HG02870 (cell line): ENCODE data around the gene CRIP2.

Experiments
- ATAC-seq: cut with Tn5 transposase; IDR thresholded peaks from one replicate; pipeline ENCODE4 v1.9.1; 2021; ENCODE audit warnings: mild to moderate bottlenecking, moderate library complexity; ENCODE audit not compliant: unreplicated experiment

CRIP2 gene

GRCh38 chr14:105476097-105476830 lies 1.6 kb downstream of the CRIP2 start:
- ATAC-seq, result no peak

- no peak for ATAC-seq
Measured at GRCh38 chr14:105476831-105477659, 2.4 kb downstream of the CRIP2 start.

GRCh38 chr14:105477660-105478397 lies 3.2 kb downstream of the CRIP2 start:
- no peak for ATAC-seq

DNA sequence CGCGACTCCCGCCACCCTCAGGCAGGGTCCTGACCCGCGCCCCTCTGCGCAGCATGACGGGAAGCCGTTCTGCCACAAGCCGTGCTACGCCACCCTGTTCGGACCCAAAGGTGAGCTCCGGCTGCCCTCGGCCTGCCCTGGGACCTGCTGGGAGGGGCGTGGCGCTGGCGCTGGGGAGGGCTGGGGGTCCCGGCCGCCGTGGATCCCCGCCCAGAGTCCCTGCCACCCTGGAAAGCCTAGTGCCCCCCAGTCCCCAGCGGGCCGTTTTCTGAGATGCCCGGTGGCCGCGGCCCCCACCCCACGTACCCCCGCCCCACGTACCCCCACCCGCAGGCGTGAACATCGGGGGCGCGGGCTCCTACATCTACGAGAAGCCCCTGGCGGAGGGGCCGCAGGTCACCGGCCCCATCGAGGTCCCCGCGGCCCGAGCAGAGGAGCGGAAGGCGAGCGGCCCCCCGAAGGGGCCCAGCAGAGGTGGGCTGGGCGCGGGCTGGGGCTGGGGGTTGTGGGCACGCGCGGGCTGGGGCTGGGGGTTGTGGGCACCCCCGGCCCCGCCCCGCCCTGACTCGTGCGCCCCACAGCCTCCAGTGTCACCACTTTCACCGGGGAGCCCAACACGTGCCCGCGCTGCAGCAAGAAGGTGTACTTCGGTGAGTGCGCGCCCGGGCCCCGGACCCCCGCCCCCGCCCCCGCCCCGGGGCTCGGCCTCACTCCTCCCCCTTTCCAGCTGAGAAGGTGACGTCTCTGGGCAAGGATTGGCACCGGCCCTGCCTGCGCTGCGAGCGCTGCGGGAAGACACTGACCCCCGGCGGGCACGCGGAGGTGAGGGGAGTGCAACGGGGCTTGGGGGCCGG lies 4.0 kb downstream of the CRIP2 start:
- no peak for ATAC-seq

DNA sequence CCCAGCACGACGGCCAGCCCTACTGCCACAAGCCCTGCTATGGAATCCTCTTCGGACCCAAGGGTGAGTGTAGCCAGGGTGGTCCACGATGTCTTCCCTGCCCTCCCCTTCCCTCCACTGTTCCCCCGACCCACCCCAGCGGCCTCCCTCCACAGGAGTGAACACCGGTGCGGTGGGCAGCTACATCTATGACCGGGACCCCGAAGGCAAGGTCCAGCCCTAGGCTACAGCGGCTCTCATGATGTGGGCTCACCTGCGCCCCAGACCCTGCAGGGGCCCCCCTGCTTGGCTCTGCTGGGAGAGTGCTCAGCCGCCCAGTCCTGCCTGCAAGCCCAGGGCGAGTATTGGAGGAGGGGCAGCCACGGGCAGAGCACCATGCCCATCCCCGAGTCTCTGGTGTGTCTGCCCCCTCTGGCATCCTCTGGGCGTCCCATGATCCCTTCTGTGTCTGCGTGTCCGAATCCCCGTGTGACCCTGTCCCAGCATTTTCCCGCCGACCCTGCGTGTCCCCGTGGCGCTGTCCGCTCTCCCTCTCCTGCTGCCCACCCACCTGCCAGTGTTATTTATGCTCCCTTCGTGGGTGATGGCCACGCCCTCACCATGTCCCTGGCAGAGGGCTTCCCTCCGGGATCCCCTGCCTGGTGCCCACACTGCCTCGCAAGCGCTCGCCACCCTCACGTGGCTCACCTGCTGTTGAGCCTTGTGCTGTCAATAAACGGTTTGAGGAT lies 5.0 kb downstream of the CRIP2 start:
- ATAC-seq, result no peak

- ATAC-seq, result no peak
Measured at GRCh38 chr14:105480199-105480746, 5.7 kb downstream of the CRIP2 start.

GRCh38 chr14:105480807-105481801 lies 6.5 kb downstream of the CRIP2 start:
- peak; percentile 43 for ATAC-seq

DNA sequence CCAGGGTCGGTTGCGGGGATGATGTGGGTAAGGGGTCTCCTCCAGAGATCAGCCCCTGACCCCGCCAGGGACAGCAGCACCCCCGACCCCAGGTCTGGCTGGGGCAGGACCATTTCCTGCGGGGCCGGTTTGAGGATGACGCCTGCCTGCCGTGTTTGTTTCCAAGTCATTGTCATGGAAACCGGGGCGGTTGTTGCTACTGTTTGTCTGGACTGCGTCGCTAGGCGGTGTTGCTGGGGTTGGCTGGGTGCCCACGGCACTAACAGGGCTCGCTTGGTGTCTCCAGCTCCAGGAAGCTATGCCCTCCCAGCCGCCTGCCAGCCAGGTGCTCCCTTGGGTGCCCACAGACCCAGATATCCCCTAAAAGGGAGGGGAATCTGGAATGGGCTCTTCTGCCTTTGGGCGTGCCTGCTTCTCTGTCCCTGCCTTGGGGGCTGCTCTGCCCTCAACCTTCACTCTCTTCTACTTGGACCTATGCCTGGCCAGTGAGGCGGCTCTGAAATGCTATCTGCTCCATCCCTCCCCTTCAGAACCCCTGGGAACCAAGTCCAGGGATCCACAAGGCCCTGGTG lies 7.4 kb downstream of the CRIP2 start:
- no peak for ATAC-seq

DNA sequence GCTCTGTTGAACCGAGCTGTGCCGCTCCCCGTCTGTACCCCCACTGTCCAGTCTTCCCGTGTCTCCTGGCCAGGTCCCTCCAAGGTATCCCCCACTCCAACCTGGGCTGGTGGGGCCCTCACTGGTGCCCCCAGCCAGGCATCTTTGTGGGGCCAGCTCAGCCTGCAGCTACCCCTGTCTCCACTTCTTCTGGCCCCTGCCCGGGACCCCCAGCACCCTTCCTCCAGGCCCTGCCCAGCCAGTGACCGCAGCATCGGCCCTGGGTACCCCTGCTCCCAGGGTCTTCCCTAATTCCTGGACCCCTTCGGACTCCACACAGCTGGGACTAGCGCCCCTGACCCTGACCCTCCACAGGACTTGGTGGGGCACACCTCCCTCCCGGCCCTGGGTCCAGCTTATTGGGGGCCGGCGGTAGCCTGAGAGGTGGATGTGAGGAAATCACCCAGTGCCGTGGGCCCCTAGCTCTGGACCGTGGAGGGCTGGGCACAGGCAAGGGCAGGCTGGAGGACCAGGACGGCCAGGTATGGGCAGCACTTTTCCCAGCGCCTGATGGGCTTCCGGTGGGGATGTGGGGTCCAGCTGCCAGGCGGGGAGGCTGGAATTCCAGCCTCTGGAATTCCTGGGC lies 8.0 kb downstream of the CRIP2 start:
- no peak for ATAC-seq

DNA sequence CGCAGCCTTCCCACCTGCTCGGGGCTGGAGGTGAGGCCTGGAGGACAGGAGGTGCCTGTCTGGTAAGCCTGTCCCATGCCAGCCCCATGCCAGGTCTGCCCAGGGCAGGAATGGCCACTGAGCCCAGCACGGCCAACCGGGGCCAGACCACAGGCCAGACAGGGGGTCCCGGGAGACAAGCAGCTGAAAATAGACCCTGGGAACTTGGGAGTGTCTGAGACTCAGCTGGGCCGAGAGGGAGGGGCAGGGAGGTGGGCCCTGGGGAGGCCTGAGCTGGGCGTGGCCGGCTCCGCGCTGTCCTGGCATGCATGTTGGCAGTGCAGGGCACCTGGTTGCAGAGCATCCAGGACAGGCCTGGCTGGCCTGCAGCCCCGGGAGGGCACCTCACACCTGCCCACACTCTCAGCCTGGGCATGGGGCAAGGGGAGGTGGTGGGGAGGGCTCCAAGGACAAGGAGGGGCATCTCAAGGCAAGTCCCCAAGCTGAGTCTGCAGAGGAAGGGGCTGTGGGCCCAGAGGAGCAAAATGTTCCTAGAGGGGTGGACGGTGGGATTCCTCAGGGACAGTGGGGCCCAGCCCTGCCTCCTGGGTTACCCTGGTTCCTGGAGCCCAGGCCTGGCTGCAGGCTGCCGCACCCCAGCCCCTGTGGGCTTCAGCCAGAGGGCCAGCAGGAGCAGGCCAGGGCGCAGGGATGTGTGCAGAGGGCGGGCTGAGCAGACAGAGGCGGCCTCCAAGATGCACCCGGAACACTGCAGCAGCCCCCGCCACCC lies 8.9 kb downstream of the CRIP2 start:
- no peak for ATAC-seq

- ATAC-seq, result no peak
Measured at GRCh38 chr14:105484069-105484996, 9.7 kb downstream of the CRIP2 start.

DNA sequence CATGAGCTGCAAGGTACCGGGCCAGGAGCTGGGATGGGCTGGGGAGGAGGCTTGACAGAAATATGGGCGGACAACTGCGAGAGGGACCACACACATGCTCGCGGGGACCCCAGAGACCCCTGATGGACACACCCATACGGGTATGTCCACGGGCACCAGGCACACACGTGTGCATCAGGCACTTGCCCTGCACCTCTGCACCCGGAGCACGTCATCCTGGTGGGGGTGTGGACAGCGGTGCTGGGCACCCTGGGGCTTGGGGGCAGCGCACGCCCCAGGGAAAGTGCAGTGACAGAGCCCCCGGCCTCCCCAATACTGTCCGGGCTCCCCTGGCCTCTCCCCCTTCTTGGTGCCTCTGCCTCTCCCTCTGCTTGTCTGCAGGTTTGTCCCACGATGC lies 10.4 kb downstream of the CRIP2 start:
- no peak for ATAC-seq

DNA sequence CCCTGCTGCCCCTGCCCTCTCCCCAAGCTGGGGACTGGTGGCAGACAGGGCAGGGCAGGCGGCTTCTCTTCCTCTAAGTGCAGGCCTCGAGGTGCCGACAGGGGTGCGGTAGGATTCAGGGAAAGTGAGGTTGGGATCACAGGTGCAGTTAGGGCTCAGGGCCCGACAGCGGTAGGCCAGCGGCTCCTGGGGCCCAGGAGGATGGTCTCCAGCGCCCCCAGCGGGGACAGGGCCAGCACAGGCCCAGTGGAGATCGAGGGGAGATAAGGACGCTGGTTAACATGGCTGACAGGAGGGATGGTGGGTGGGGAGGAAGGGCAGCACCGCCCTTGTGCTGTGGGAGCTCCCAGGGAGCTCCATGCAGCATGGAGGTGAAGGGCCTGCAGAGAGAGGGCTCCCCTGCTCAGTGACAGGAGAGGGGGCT lies 11.1 kb downstream of the CRIP2 start:
- ATAC-seq, result no peak

DNA sequence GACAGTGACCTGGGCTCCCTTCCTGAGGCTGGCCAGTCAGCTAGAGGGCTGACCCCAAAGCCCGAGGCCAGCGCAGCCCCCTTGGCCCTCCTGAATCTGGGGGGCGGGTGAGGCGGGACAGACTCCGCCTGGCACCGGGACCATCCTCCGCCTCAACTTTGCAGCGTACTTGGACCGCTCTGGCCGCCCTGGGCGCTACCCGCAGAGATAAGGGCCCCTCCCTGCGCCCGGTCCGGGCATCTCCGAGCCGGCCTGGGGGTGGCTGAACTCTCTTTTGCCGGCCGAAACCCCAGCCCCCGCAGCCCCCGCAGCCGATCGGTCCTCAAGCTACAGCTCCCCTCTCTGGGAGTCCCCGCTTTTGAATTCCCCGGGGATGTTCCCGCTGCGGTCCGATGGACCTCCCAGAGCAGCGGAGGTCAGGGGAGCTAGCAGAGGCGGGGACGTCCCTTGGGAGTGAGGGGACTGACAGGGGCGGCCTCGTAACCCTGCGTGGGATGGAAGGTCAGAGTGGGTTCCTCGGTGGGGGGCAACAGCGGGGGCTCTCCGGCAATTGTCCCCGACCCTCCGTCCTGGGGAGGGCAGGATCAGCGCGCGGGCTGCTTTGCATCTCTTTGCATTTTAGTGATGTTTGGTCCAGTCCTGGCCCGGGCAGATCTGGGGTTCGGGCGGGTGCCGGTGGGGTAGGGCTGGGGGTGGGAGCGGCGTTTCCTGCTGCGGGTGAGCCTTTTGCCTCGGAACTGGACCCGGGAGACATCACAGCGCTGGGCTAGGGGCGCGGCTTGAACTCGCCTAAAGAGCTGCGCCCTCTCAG lies 11.7 kb downstream of the CRIP2 start, which contains the start of gene CRIP1:
Gene CRIP1 (plus strand): TSS at position 724 of the 811 bp plus-strand sequence. CDS start 374 bp downstream, outside the sequence.
- no peak for ATAC-seq

DNA sequence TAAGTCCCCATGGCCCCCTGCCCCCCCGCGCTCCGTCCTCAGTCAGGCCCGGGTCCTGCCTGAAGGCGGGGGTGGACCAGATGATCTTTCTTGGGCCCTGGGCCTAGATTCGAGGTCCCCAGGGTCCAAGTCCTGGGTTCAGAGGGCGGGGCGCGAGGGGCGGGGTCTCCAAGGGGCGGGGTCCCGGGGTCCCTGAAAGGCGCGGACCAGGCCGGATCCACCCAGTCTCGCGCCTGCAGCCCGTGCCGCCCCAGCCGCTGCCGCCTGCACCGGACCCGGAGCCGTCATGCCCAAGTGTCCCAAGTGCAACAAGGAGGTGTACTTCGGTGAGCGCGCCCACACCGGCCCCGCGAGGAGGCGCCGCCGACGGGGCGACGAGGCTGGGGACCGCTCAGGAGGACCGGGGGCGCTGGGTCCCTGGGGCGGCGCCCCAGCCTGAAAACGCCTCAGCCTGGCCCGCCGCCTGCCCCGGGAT lies 12.4 kb downstream of the CRIP2 start:
- no peak for ATAC-seq
